GM18519 (cell line): Measurements from ENCODE around the gene PCDHGA3.
A peak's percentile ranks its signal among the peaks of the same experiment; 100 is the strongest.
"Not testable (repeated sequence)": the region's sequence is repeated elsewhere in the genome, so short reads cannot be mapped to it uniquely, and the experiment has no call there.

Source experiments
- ATAC-seq: cut with Tn5 transposase; IDR thresholded peaks from one replicate; pipeline ENCODE4 v1.9.1; 2021; ENCODE audit warnings: mild to moderate bottlenecking, moderate library complexity; ENCODE audit not compliant: unreplicated experiment, low FRiP score

PCDHGA3 gene

DNA sequence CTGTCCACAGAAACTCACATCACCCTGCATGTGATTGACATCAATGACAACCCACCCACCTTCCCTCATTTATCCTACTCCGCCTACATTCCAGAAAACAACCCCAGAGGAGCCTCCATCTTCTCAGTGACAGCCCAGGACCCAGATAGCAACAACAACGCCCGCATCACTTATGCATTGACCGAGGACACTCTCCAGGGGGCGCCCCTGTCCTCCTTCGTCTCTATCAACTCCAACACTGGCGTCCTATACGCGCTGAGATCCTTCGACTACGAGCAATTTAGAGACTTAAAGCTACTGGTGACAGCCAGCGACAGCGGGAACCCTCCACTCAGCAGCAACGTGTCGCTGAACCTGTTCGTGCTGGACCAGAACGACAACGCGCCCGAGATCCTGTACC is 1.7 kb downstream of the PCDHGA3 start:
- ATAC-seq, result no peak

DNA sequence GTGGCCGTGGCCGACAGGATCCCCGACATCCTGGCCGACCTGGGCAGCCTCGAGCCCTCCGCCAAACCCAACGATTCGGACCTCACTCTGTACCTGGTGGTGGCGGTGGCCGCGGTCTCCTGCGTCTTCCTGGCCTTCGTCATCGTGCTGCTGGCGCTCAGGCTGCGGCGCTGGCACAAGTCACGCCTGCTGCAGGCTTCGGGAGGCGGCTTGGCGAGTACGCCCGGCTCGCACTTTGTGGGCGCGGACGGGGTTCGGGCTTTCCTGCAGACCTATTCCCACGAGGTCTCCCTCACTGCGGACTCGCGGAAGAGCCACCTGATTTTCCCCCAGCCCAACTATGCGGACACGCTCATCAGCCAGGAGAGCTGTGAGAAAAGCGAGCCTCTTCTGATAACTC is 2.4 kb downstream of the PCDHGA3 start:
- not testable (repeated sequence) for ATAC-seq

DNA sequence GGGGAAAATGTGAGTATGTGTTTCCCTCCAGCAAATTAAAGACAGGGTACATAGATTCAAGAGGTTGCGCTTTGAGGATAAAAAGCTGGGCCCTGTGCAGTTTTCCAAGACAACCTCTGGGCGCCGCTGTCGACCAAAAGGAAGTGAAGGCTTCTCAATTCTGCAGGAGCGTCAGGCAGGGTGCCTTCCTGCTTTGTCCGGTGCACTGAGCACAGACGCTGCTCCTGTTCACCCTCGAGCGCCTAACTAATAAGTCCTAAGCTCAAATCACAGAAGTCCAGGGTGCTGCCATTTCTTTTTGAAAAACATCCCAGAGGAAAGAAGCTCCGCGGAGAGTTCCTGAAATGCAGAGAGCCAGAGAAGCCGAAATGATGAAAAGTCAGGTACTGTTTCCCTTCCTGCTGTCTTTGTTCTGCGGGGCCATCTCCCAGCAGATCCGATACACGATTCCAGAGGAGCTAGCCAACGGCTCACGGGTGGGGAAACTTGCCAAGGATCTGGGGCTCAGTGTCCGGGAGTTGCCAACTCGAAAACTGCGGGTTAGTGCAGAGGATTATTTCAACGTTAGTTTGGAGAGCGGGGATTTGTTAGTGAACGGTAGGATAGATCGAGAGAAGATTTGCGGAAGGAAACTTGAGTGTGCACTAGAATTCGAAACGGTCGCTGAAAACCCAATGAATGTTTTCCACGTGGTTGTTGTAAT is 6.4 kb downstream of the PCDHGA3 start, which contains the start of gene PCDHGB1:
Gene PCDHGB1, plus strand, starts transcription at position 183 of the 703 bp plus-strand sequence. Its CDS starts 162 bp downstream, at position 345.
- ATAC-seq, result peak; percentile 97

DNA sequence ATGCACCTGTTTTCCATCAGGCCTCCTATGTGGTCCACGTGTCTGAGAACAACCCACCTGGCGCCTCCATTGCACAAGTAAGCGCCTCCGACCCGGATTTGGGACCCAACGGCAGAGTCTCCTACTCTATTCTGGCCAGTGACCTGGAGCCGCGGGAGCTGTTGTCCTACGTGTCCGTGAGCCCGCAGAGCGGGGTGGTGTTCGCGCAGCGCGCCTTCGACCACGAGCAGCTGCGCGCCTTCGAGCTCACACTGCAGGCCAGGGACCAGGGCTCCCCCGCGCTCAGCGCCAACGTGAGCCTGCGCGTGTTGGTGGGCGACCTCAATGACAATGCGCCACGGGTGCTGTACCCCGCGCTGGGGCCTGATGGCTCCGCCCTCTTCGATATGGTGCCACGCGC is 8.0 kb downstream of the PCDHGA3 start:
- ATAC-seq, result no peak

DNA sequence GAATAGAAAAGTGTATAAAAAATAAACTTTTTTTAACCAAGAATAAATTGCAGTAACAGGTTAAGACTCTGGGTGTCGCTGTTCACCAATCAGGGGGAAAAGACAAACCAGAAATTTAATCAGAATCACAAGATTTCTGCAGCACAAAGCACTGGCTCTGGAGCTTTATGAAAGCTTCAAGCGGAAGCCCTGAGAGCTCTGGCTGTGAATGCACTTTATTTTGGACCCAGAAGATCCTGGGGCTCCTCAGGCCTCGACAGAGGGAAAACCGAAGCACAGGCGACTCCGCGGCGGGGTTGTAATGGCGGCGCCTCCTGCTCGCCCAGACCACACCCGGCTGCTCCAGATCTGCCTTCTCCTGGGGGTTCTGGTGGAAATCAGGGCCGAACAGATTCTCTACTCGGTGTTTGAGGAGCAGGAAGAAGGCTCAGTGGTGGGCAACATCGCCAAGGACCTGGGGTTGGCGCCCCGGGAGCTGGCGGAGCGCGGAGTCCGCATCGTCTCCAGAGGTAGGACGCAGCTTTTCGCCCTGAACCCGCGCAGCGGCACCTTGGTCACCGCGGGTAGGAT is 11.4 kb downstream of the PCDHGA3 start, which contains the start of gene PCDHGA4:
Gene PCDHGA4, plus strand, starts transcription at position 122 of the 570 bp plus-strand sequence. Its CDS starts 87 bp downstream, at position 209.
- ATAC-seq, result no peak

DNA sequence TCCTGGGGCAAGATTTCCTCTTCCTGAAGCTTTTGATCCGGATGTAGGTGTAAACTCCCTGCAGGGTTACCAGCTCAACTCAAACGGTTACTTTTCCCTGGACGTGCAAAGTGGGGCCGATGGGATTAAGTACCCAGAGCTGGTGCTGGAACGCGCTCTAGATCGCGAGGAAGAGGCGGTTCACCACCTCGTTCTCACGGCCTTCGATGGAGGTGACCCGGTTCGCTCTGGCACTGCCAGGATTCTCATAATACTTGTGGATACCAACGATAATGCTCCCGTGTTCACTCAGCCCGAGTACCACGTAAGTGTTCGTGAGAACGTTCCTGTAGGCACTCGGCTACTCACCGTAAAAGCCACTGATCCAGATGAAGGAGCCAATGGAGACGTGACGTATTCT is 12.0 kb downstream of the PCDHGA3 start:
- ATAC-seq, result no peak

DNA sequence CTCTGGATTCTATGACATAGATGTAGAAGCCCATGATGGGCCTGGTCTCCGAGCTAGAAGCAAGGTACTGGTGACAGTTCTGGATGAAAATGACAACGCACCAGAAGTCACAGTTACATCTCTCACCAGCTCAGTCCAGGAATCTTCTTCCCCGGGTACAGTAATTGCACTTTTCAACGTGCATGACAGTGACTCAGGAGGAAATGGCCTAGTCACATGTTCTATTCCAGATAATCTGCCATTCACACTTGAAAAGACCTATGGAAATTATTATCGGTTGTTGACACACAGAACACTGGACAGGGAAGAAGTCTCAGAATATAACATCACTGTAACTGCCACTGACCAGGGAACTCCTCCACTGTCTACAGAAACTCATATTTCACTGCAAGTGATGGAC is 12.5 kb downstream of the PCDHGA3 start:
- ATAC-seq, result no peak

DNA sequence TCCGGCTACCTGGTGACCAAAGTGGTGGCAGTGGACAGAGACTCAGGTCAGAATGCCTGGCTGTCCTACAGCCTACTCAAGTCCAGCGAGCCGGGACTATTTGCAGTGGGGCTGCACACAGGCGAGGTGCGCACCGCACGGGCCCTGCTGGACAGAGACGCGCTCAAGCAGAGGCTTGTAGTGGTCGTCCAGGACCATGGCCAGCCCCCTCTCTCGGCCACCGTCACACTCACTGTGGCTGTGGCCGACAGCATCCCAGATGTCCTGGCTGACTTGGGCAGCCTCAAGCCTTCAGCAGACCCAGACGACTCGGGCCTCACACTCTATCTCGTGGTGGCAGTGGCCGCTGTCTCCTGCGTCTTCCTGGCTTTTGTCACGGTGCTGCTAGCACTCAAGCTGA is 13.3 kb downstream of the PCDHGA3 start:
- ATAC-seq, result no peak

DNA sequence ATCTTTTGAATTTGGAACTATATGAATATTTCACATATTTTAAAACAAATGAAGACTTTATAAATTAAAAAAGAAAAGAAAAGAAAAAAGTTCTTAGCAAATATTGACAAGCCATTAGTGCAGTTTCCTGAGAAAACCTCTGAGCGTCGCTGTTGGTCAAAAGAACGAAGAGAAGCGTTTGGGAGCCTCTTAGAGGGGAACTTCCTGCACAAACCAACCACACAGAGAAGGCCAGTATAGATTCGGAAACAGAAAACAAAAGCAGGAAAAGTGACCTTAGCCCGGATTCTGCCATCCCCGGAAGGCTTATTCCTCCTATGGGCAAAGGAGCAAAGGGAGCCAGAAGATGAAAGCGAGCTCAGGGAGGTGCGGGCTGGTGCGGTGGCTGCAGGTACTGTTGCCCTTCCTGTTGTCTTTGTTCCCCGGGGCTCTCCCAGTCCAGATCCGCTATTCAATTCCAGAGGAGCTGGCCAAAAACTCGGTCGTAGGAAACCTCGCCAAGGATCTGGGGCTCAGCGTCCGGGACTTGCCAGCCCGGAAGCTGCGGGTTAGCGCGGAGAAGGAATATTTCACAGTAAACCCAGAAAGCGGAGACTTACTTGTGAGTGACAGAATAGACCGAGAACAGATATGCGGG is 16.3 kb downstream of the PCDHGA3 start, which contains the start of gene PCDHGB2:
Gene PCDHGB2, plus strand, starts transcription at position 205 of the 637 bp plus-strand sequence. Its CDS starts 142 bp downstream, at position 347.
- ATAC-seq, result no peak

DNA sequence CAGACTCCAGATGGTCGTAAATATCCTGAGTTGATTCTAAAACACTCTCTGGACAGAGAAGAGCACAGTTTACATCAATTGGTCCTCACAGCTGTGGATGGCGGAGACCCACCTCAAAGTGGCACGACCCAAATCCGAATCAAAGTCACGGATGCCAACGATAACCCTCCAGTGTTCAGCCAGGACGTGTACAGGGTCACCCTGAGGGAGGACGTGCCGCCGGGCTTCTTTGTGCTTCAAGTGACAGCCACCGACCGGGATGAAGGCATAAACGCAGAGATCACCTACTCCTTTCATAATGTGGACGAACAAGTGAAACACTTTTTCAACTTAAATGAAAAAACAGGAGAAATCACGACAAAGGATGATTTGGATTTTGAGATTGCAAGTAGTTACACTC is 17.1 kb downstream of the PCDHGA3 start:
- ATAC-seq, result no peak

DNA sequence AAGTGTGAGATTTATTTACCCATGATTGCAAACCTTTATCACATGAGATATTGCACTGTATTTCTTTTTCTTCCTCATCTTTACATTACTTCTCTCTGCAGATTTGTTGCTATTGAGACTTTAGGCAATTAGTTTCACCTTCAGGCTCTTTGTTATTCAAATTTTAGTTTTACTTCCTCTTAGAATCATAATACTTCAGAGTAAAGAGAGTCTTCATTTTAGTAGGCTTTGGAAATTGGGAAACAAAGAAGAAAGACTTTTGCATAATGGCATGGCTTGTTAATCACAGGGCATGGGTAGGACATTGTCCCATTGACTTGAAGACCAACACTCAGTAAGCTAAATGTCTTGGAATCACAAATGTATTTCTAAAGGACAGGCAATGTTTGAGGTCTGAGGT is 19.1 kb downstream of the PCDHGA3 start:
- no peak for ATAC-seq

DNA sequence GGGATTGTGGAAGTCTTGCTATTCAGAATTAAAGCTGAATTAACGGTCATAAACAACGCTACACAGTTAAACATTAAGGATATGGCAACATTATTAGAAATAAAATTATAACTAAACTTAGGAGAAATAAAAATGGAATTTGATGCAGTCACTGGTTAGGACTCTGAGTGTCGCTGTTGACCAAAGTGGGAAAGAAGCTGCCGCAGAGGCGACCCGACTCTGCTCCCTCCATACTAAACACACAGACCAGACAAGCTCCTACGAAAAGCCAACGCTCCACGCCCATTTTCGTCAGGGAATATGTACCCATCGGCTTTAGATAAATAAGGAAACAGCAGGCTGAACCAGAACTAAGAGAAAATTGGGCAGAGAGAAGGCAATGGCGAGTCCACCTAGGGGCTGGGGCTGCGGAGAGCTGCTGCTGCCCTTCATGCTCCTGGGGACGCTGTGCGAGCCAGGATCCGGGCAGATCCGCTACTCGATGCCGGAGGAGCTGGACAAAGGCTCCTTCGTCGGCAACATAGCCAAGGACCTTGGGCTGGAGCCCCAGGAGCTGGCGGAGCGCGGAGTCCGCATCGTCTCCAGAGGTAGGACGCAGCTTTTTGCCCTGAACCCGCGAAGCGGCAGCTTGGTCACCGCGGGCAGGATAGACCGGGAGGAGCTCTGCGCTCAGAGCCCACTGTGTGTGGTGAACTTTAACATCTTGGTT is 20.5 kb downstream of the PCDHGA3 start, which contains the start of gene PCDHGA5:
Gene PCDHGA5, plus strand, starts transcription at position 211 of the 709 bp plus-strand sequence. Its CDS starts 169 bp downstream, at position 380.
- ATAC-seq, result no peak

DNA sequence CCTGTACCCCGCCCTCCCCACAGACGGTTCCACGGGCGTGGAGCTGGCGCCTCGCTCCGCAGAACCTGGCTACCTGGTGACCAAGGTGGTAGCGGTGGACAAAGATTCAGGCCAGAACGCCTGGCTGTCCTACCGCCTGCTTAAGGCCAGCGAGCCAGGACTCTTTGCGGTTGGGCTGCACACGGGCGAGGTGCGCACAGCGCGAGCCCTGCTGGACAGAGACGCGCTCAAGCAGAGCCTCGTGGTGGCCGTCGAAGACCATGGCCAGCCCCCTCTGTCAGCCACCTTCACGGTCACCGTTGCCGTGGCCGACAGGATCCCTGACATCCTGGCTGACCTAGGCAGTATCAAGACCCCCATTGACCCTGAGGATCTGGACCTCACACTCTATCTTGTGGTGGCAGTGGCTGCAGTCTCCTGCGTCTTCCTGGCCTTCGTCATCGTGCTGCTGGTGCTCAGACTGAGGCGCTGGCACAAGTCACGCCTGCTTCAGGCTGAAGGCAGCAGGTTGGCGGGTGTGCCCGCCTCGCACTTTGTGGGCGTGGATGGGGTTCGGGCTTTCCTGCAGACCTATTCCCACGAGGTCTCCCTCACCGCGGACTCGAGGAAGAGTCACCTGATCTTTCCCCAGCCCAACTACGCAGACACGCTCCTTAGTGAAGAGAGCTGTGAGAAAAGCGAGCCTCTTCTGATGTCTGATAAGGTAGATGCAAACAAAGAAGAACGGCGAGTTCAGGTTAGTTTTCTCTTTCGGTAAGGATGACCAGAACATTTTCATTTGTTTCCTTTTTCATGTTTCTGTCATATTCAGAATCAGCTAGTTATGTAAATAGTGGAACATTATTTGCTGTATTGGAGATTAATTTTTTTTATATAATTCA is 22.6 kb downstream of the PCDHGA3 start:
- no peak for ATAC-seq

DNA sequence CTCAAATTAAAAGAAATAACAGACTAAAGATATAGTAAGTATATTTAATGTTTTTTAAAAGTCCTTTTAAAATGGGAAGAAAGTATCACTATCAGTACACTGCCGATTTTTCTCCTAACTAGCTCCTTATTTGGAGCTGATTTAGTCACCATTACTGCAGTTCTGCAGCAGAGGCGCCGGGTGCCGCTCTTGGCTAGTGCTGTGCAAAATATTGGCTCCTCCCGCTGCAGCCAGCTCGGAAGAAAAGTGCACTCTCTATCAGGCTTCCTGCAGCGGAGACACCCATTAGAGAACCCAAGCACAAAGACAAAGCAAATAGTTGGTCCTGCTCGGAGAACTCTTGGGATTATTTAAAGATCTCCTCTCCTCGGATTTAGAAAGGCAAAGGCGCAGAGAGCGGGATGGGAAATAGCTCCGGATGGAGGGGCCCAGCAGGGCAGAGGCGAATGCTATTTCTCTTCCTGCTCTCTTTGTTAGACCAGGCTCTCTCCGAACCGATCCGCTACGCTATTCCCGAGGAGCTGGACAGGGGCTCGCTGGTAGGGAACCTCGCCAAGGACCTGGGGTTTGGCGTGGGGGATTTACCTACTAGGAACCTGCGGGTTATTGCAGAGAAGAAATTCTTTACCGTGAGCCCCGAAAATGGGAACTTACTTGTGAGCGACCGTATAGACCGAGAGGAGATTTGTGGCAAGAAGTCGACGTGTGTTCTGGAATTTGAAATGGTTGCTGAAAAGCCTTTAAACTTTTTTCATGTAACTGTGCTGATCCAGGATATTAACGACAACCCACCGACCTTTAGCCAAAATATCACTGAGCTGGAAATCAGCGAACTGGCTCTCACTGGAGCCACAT is 26.6 kb downstream of the PCDHGA3 start, which contains the start of gene PCDHGB3:
Gene PCDHGB3, plus strand, starts transcription at position 249 of the 855 bp plus-strand sequence. Its CDS starts 153 bp downstream, at position 402.
- ATAC-seq, result peak; percentile 96

DNA sequence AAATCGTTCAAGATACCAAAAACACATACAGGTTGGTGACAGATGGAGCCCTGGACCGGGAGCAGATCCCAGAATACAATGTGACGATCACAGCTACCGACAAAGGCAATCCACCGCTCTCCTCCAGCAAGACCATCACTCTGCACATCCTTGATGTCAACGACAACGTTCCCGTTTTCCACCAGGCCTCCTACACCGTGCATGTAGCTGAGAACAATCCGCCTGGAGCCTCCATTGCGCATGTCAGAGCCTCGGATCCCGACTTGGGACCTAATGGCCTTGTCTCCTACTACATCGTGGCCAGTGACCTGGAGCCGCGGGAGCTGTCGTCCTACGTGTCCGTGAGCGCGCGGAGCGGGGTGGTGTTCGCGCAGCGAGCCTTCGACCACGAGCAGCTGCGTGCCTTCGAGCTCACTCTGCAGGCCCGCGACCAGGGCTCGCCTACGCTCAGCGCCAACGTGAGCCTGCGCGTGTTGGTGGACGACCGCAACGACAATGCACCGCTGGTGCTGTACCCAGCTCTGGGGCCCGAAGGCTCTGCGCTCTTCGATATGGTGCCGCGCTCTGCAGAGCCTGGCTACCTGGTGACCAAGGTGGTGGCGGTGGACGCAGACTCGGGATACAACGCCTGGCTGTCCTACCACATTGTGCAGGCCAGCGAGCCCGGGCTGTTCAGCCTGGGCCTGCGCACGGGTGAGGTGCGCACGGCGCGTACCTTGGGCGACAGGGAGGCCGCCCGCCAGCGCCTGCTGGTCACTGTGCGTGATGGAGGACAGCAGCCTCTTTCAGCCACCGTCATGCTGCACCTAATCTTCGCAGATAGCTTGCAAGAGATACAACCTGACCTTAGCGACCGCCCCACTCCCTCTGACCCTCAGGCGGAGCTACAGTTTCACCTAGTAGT is 28.2 kb downstream of the PCDHGA3 start:
- ATAC-seq, result no peak

DNA sequence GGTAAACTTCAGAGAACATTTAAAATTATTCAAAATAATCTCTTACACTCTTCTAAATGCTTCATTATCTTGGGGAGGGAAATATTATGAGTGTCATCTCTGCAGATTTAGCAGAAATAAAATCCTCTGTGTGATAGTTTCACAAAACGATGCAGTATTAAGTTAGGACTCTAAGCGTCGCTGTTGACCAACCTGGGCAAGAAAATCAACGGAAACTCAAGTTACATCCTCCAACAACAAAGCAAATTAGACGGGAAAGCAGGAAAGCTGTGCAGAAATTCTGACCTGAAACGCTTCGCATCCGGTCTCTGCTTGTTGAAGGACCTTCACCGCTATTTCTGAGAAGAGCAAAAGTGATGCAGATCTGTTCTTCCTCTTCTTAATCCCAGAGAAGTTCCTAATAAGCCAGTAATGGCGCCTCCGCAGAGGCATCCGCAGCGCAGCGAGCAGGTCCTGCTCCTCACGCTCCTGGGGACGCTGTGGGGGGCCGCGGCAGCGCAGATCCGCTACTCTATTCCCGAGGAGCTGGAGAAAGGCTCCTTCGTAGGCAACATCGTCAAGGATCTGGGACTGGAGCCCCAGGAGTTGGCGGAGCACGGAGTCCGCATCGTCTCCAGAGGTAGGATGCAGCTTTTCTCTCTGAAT is 30.2 kb downstream of the PCDHGA3 start, which contains the start of gene PCDHGA6:
Gene PCDHGA6, plus strand, starts transcription at position 219 of the 645 bp plus-strand sequence. Its CDS starts 193 bp downstream, at position 412.
- ATAC-seq, result no peak

DNA sequence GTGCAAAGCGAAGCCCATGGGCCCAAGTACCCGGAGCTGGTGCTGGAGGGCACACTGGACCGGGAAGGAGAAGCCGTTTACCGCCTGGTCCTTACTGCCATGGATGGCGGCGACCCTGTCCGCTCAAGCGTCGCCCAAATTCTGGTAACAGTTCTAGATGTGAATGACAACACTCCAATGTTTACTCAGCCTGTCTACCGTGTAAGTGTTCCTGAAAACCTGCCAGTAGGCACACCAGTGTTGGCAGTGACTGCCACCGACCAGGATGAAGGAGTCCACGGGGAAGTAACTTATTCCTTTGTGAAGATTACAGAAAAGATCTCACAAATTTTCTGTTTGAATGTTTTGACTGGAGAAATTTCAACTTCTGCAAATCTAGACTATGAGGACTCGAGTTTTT is 31.0 kb downstream of the PCDHGA3 start:
- ATAC-seq, result no peak
